GM12891 (cell line): ENCODE results near the gene EXD3.
"Not testable (repeated sequence)": the region's sequence is repeated elsewhere in the genome, so short reads cannot be mapped to it uniquely, and the experiment has no call there.

ENCODE experiments used
- DNase-seq: peaks from one replicate; pipeline ENCODE4 v3.0.0; 2011; ENCODE audit warnings: low spot score; ENCODE audit not compliant: insufficient read length
- FAIRE-seq: peaks from 2 replicates; lab custom pipeline; 2011; peaks lifted over from hg19 to GRCh38; lab: Jason Lieb, UNC
- PAX5 ChIP-seq: IDR thresholded peaks from 2 replicates; pipeline ENCODE4 v1.6.1; 2011; ENCODE audit warnings: low read length, moderate library complexity, mild to moderate bottlenecking; ENCODE audit not compliant: insufficient read depth, severe bottlenecking
- POLR2A ChIP-seq: IDR thresholded peaks from 2 replicates; pipeline ENCODE4 v1.6.1; 2011; ENCODE audit warnings: low read depth, low read length, control low read depth
- POLR2AphosphoS5 ChIP-seq: IDR thresholded peaks from 2 replicates; pipeline ENCODE4 v1.6.1; 2011; ENCODE audit warnings: low read depth, low read length, control low read depth
- POU2F2 ChIP-seq: IDR thresholded peaks from 2 replicates; pipeline ENCODE4 v1.6.1; 2011; ENCODE audit warnings: low read depth, mild to moderate bottlenecking, control low read depth, low read length, moderate library complexity
- SPI1 ChIP-seq: IDR thresholded peaks from 2 replicates; pipeline ENCODE4 v1.6.1; 2011; ENCODE audit warnings: low read depth, low read length, control low read depth
- TAF1 ChIP-seq: IDR thresholded peaks from 2 replicates; pipeline ENCODE4 v1.6.1; 2011; ENCODE audit warnings: low read depth, low read length, control low read depth

The EXD3 gene

GRCh38 chr9:137452006-137452760 is 29.2 kb upstream of the EXD3 start:
- DNase-seq, result no peak
- no peak for FAIRE-seq
- TF ChIP-seq POU2F2 (no peak), PAX5 (no peak), TAF1 (no peak), SPI1 (no peak), POLR2A (no peak), POLR2AphosphoS5 (no peak)

GRCh38 chr9:137451264-137452005 is 28.5 kb upstream of the EXD3 start:
- not testable (repeated sequence) for FAIRE-seq, DNase-seq

GRCh38 chr9:137450539-137451222 is 27.7 kb upstream of the EXD3 start:
- not testable (repeated sequence) for DNase-seq, FAIRE-seq

- TF ChIP-seq SPI1 (no peak), POLR2AphosphoS5 (no peak), PAX5 (no peak), TAF1 (no peak), POU2F2 (no peak), POLR2A (no peak)
- FAIRE-seq, result no peak
Observed at GRCh38 chr9:137449931-137450538, 27.1 kb upstream of the EXD3 start.

GRCh38 chr9:137449081-137449844 is 26.3 kb upstream of the EXD3 start:
- no peak for TF ChIP-seq PAX5
- no peak for TF ChIP-seq POU2F2
- no peak for TF ChIP-seq POLR2A
- TF ChIP-seq SPI1, result no peak
- no peak for TF ChIP-seq POLR2AphosphoS5
- no peak for TF ChIP-seq TAF1
- FAIRE-seq (no peak), DNase-seq (no peak)

More at GRCh38 chr9:137449931-137450538, 27.1 kb upstream of the EXD3 start:
- no peak for DNase-seq

GRCh38 chr9:137448602-137448962 is 25.6 kb upstream of the EXD3 start:
- DNase-seq (no peak), FAIRE-seq (no peak)
- no peak for TF ChIP-seq SPI1
- TF ChIP-seq PAX5, result no peak
- no peak for TF ChIP-seq POLR2AphosphoS5
- no peak for TF ChIP-seq TAF1
- no peak for TF ChIP-seq POLR2A
- no peak for TF ChIP-seq POU2F2

GRCh38 chr9:137447722-137448601 is 25.0 kb upstream of the EXD3 start:
- FAIRE-seq (no peak), DNase-seq (no peak)
- no peak for TF ChIP-seq POLR2A
- TF ChIP-seq SPI1, result no peak
- no peak for TF ChIP-seq TAF1
- no peak for TF ChIP-seq PAX5
- TF ChIP-seq POLR2AphosphoS5, result no peak
- TF ChIP-seq POU2F2, result no peak

GRCh38 chr9:137446851-137447471 is 24.0 kb upstream of the EXD3 start:
- DNase-seq, result no peak
- TF ChIP-seq POLR2AphosphoS5 (no peak), POLR2A (no peak), TAF1 (no peak), SPI1 (no peak), POU2F2 (no peak), PAX5 (no peak)
- no peak for FAIRE-seq
